HG02763 (cell line): ENCODE data around the gene FRMD8.
"Not testable (repeated sequence)": the region's sequence is repeated elsewhere in the genome, so short reads cannot be mapped to it uniquely, and the experiment has no call there.

Experiments used
- ATAC-seq: cut with Tn5 transposase; IDR thresholded peaks from one replicate; pipeline ENCODE4 v1.9.1; 2021; ENCODE audit warnings: mild to moderate bottlenecking, moderate library complexity; ENCODE audit not compliant: unreplicated experiment

FRMD8 gene

GRCh38 chr11:65452259-65452658, 65.8 kb downstream of the FRMD8 start:
- not testable (repeated sequence) for ATAC-seq

- ATAC-seq = no peak
These were observed 66.5 kb downstream of the FRMD8 start for GRCh38 chr11:65452806-65453490.

GRCh38 chr11:65454311-65454695, 67.9 kb downstream of the FRMD8 start:
- no peak for ATAC-seq

GRCh38 chr11:65454696-65455456, 68.4 kb downstream of the FRMD8 start:
- ATAC-seq = peak; percentile 91

GRCh38 chr11:65456418-65456817, 70.0 kb downstream of the FRMD8 start:
- ATAC-seq = no peak

GRCh38 chr11:65459552-65459951, 73.1 kb downstream of the FRMD8 start:
- ATAC-seq = no peak
